Panc1 (cell line): ENCODE results near the gene MIPEP. TPM values are rescaled to one million over a fixed set of nuclear protein-coding genes. Genes with fewer than 3 reads are reported as not detected.

Source experiments
- ATAC-seq: fragments of 200-7000 bp; cut with Tn5 transposase; 2 replicates; pipeline ENCODE4 v1.9.1; 2020; ENCODE audit warnings: mild to moderate bottlenecking, moderate library complexity
- BruUV-seq: library from RNA; stranded (reverse); fragments of 400-500 nt; replicated peaks from 2 replicates; lab custom pipeline; 2021; lab: Mats Ljungman, UMichigan
- CTCF ChIA-PET: fragments of 300-600 bp; sonication (Branson Sonifier 250); formaldehyde crosslinking; loops from one replicate; lab custom pipeline; 2022; ENCODE audit warnings: antibody characterized with exemption; lab: Charles Lee
- POLR2A ChIA-PET: fragments of 300-600 bp; sonication (Branson Sonifier 250); formaldehyde crosslinking; loops from one replicate; lab custom pipeline; 2022; ENCODE audit warnings: antibody characterized with exemption; lab: Charles Lee
- DNase-seq: peaks from one replicate; pipeline ENCODE4 v3.0.0-alpha.2; 2010; ENCODE audit warnings: low read depth, low spot score
- H3K27ac ChIP-seq: 2 replicates; pipeline ENCODE4 v1.5.1; 2011; ENCODE audit warnings: mild to moderate bottlenecking, low read length, inconsistent platforms
- H3K27me3 ChIP-seq: fragments of 200-500 bp; sonication (Bioruptor generic); 2 replicates; pipeline ENCODE4 v1.6.0; 2014; ENCODE audit warnings: low read length, inconsistent platforms; ENCODE audit not compliant: control insufficient read depth, insufficient read depth
- H3K36me3 ChIP-seq: fragments of 200-500 bp; sonication (Bioruptor generic); 2 replicates; pipeline ENCODE4 v1.5.1; 2014; ENCODE audit warnings: inconsistent platforms, mild to moderate bottlenecking, low read length, moderate library complexity; ENCODE audit not compliant: control insufficient read depth, insufficient read depth
- H3K4me1 ChIP-seq: 2 replicates; pipeline ENCODE4 v1.5.1; 2011; ENCODE audit warnings: inconsistent platforms, mild to moderate bottlenecking, low read length, moderate library complexity; ENCODE audit not compliant: control insufficient read depth, insufficient read depth
- H3K4me3 ChIP-seq, 2 experiments: 2 replicates each; pipeline ENCODE4 v1.5.1; 2011 to 2012; ENCODE audit warnings: low read depth in 2 of 2, low read length in 2 of 2, mild to moderate bottlenecking in 2 of 2, inconsistent platforms in 1 of 2, moderate library complexity in 1 of 2
- H3K9me3 ChIP-seq: fragments of 200-500 bp; sonication (Bioruptor generic); 2 replicates; pipeline ENCODE4 v1.5.1; 2014; ENCODE audit warnings: low read depth, mild to moderate bottlenecking, inconsistent platforms, low read length, moderate library complexity; ENCODE audit not compliant: control insufficient read depth, insufficient read depth
- POLR2AphosphoS5 ChIP-seq: IDR thresholded peaks from 2 replicates; pipeline ENCODE4 v1.6.1; 2012; ENCODE audit warnings: mild to moderate bottlenecking, low read depth, low read length, moderate library complexity
- SIN3A ChIP-seq: IDR thresholded peaks from 2 replicates; pipeline ENCODE4 v1.6.1; 2012; ENCODE audit warnings: low read depth, mild to moderate bottlenecking, low read length, moderate library complexity, borderline replicate concordance; ENCODE audit not compliant: insufficient read depth
- TCF7L2 ChIP-seq: IDR thresholded peaks from 2 replicates; pipeline ENCODE4 v1.6.1; 2011; ENCODE audit warnings: mild to moderate bottlenecking, low read depth, low read length, inconsistent platforms
- in situ Hi-C: cut with HindIII; loops from 2 replicates; pipeline ENCODE4 v1.10.0; 2016; ENCODE audit warnings: low sequenced_read_pairs, low pct_unique_long_range_greater_than_20kb
- intact Hi-C: fragments of 100-400 bp; cut with micrococcal nuclease; formaldehyde crosslinking; loops from one replicate; pipeline ENCODE4 v1.10.0; 2022; ENCODE audit not compliant: unreplicated experiment
- total RNA-seq: library from RNA; stranded (reverse); gene quantifications from one replicate; pipeline ENCODE4 v1.2.1, GENCODE V29; 2021; ENCODE audit not compliant: unreplicated experiment
- TF ChIP-seq, protein P1 (sequence below): fragments of 450-650 bp; IDR thresholded peaks from 2 replicates; pipeline ENCODE4 v1.5.1; 2017; ENCODE audit warnings: mild to moderate bottlenecking
- TF ChIP-seq, protein P2 (sequence below), 2 experiments: IDR thresholded peaks; 2 replicates each; pipeline ENCODE4 v1.6.1; 2011 to 2012; ENCODE audit warnings: low read depth in 2 of 2, control low read depth in 1 of 2, low read length in 1 of 2, mild to moderate bottlenecking in 1 of 2, moderate library complexity in 1 of 2; ENCODE audit not compliant: insufficient read depth in 1 of 2

Gene MIPEP
- total RNA-seq, 1 experiment from 2014 or later: 13.8 TPM

DNA sequence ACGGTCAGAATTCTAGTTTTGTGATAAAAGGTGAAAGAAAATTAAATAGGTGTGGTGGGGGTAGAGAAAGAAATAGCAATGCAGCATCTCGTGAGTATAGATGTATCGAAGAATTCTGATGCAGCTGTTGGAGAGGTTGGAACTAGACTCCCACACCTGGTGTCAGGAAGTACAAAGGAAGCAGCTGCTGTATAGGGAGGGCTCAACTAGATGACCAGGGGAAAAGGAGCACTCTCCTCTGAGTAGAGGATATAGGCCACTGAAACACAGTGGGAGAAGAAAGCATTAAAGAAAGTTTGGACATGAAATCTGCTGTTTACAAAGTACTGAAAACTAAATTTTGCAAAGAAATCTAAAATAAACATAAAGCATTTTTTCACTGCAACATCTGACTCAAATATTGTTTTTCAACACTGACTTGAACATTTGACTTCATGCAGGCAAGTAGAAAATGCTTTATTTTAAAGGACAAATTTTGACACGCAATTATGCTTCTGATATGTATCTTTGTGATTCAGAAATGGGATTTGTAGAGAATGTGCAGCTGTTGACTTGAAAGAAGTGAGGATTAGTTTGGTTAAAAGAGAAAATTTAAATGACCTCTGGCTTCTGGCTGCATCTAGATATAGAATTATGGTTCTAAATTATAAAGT is 82.2 kb downstream of the MIPEP start:
- in situ Hi-C loops: no loop called here
- Histone ChIP-seq H3K27ac (no peak overlapping the region), H3K4me1 (no peaks in the 10 kb centered on the region), H3K4me3 (no peak overlapping the region), H3K36me3 (no peaks in the 10 kb centered on the region), H3K9me3 (no peaks in the 10 kb centered on the region), H3K27me3 (no peaks in the 10 kb centered on the region)
- ChIA-PET POLR2A (no interaction called here), CTCF (no interaction called here)
- no peak for DNase-seq
- BruUV-seq: no TSS peak
- intact Hi-C loops: no loop called here
- TF ChIP-seq POLR2AphosphoS5 (no peak), TCF7L2 (no peak), SIN3A (no peak)
- TF ChIP-seq, protein P1, sequence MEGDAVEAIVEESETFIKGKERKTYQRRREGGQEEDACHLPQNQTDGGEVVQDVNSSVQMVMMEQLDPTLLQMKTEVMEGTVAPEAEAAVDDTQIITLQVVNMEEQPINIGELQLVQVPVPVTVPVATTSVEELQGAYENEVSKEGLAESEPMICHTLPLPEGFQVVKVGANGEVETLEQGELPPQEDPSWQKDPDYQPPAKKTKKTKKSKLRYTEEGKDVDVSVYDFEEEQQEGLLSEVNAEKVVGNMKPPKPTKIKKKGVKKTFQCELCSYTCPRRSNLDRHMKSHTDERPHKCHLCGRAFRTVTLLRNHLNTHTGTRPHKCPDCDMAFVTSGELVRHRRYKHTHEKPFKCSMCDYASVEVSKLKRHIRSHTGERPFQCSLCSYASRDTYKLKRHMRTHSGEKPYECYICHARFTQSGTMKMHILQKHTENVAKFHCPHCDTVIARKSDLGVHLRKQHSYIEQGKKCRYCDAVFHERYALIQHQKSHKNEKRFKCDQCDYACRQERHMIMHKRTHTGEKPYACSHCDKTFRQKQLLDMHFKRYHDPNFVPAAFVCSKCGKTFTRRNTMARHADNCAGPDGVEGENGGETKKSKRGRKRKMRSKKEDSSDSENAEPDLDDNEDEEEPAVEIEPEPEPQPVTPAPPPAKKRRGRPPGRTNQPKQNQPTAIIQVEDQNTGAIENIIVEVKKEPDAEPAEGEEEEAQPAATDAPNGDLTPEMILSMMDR: no peak
- TF ChIP-seq, protein P2, sequence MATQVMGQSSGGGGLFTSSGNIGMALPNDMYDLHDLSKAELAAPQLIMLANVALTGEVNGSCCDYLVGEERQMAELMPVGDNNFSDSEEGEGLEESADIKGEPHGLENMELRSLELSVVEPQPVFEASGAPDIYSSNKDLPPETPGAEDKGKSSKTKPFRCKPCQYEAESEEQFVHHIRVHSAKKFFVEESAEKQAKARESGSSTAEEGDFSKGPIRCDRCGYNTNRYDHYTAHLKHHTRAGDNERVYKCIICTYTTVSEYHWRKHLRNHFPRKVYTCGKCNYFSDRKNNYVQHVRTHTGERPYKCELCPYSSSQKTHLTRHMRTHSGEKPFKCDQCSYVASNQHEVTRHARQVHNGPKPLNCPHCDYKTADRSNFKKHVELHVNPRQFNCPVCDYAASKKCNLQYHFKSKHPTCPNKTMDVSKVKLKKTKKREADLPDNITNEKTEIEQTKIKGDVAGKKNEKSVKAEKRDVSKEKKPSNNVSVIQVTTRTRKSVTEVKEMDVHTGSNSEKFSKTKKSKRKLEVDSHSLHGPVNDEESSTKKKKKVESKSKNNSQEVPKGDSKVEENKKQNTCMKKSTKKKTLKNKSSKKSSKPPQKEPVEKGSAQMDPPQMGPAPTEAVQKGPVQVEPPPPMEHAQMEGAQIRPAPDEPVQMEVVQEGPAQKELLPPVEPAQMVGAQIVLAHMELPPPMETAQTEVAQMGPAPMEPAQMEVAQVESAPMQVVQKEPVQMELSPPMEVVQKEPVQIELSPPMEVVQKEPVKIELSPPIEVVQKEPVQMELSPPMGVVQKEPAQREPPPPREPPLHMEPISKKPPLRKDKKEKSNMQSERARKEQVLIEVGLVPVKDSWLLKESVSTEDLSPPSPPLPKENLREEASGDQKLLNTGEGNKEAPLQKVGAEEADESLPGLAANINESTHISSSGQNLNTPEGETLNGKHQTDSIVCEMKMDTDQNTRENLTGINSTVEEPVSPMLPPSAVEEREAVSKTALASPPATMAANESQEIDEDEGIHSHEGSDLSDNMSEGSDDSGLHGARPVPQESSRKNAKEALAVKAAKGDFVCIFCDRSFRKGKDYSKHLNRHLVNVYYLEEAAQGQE (IDR thresholded peaks at IDR 0.05; ENCODE audit: insufficient read depth in 1 of 2, low read depth in 2 of 2, low read length in 1 of 2): no peak
- no peak for ATAC-seq

DNA sequence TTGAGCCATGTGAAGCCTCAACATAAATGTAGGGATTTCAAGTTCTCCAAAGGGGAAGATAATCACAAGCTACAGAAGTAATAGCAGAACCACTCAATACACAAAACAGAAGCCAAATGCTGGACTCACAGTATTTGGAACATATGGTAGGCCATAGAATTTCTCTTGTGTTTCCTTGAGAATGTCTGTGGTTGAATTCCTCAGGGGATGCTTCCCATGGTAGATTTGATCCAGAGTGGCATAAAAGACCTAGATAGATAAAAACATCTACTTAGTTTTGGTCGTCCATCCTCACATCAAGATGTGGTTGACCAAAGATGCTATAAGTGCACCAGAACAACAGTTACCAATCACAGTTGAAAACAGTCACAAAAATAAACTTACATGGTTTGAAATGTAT is 83.4 kb downstream of the MIPEP start:
- TF ChIP-seq TCF7L2 (no peak), SIN3A (no peak), POLR2AphosphoS5 (no peak)
- TF ChIP-seq, protein P1: no peak
- TF ChIP-seq, protein P2 (IDR thresholded peaks at IDR 0.05; ENCODE audit: insufficient read depth in 1 of 2, low read depth in 2 of 2, low read length in 1 of 2): no peak
- no peaks in the 10 kb centered on the region for H3K4me1 ChIP-seq
- POLR2A ChIA-PET: no interaction called here
- no peak overlapping the region for H3K27ac ChIP-seq
- no peak overlapping the region for H3K4me3 ChIP-seq
- H3K36me3 ChIP-seq: no peaks in the 10 kb centered on the region
- no peaks in the 10 kb centered on the region for H3K27me3 ChIP-seq
- ATAC-seq (no peak), DNase-seq (no peak)
- intact Hi-C loops (no loop called here), in situ Hi-C loops (no loop called here)
- CTCF ChIA-PET: no interaction called here
- BruUV-seq: no TSS peak
- H3K9me3 ChIP-seq: no peaks in the 10 kb centered on the region
